H1 (cell line): ENCODE data around the gene CASKIN2. TPM values are rescaled to one million over a fixed set of nuclear protein-coding genes. Genes with fewer than 3 reads are reported as not detected.

Experiments used
- ASH2L ChIP-seq: fragments of 200-600, 300-600 bp; sonication (generic); IDR thresholded peaks from one replicate; pipeline ENCODE4 v1.7.1; 2017; ENCODE audit warnings: low read length
- CHD1 ChIP-seq: IDR thresholded peaks from 2 replicates; pipeline ENCODE4 v1.6.1; 2012; ENCODE audit warnings: low read depth, low read length, improper control_type of control experiment
- EGR1 ChIP-seq: IDR thresholded peaks from 2 replicates; pipeline ENCODE4 v1.6.1; 2011; ENCODE audit warnings: low read depth, low read length, borderline replicate concordance
- HDAC6 ChIP-seq: IDR thresholded peaks from one replicate; pipeline ENCODE4 v1.7.1; 2012; ENCODE audit warnings: low read depth, mild to moderate bottlenecking, inconsistent platforms, low read length, moderate library complexity
- MAFK ChIP-seq: IDR thresholded peaks from 2 replicates; pipeline ENCODE4 v1.6.1; 2012; ENCODE audit warnings: low read depth, mild to moderate bottlenecking, improper control_type of control experiment, low read length
- polyA plus RNA-seq, 7 experiments: library from polyadenylated mRNA; depleted of rRNA in 3 of 7; stranded (reverse) in 5 of 7; unstranded in 2 of 7; fragments of >200 nt in 5 of 7; fragments of 200-250 nt in 2 of 7; gene quantifications; 1 replicate in 5 of 7; 2 replicates in 1 of 7; 4 replicates in 1 of 7; pipeline versions ENCODE4 v1.2.1 to v1.2.3, GENCODE V29; 2011 to 2013; ENCODE audit warnings: missing spikeins in 2 of 7, mixed read lengths in 2 of 7
- total RNA-seq: library from RNA; stranded (reverse); fragmentation: NEBNext Ultra II Directional; extraction: Animal tissue kit (Norgen Biotek cat#: 25700); gene quantifications from 2 replicates; pipeline ENCODE4 v1.2.1, GENCODE V29; 2021

The CASKIN2 gene
- total and polyA plus RNA-seq, 2 of the 8 experiments (the other 6 are each of a cell fraction or from before 2014, with no cell fraction given), result 6.7 to 32.3 TPM

DNA sequence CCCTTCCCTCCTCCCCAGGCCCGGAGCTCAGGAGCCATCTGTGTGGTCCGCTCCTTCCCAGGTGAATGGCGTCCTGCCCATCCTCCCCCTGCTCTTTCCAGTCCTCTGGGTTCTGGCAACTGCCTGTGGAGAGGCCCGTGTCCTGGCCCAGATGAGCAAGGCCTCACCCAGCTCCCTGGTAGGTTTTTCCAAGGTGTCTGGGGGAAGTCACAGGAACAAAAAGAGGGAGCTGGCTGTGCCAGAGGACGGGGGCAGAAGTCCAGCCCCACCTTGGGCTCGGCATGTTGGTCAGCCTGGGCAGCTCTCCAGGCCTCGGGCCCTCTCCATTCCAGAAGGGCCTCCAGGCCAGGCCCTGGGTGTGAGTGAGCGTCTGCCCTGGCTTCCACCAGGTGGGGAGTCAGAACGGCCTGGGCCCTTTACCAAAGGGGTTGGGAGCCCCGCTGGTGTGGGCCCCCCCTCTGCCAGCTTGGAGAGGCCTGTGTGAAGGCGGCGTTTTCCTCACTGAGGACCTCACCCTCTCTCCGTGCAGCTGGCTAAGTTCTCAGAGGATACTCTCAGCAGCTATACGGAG, 25.1 kb downstream of the CASKIN2 start (continued):
- TF ChIP-seq HDAC6, result no peak
- TF ChIP-seq CHD1, result no peak
- no peak for TF ChIP-seq EGR1
- TF ChIP-seq MAFK, result no peak
- no peak for TF ChIP-seq ASH2L
